HepG2 (cell line): ENCODE data around the gene SIX4. TPM values are rescaled to one million over a fixed set of nuclear protein-coding genes. Genes with fewer than 3 reads are reported as not detected.

ENCODE experiments used
- ATF7-NPFF ChIP-seq: sonication (generic); formaldehyde crosslinking; IDR thresholded peaks from 2 replicates; pipeline ENCODE4 v1.8.1; 2023; ENCODE audit warnings: mild to moderate bottlenecking, low read depth, missing genetic modification reagents, moderate library complexity
- CBX2 ChIP-seq, 2 experiments: fragments of 200-600 bp in 1 of 2; sonication (generic); formaldehyde crosslinking in 1 of 2; IDR thresholded peaks; 2 replicates each; pipeline versions ENCODE4 v1.7.0 to v1.8.1; 2018 to 2022; ENCODE audit warnings: low read depth in 2 of 2, low read length in 1 of 2, mild to moderate bottlenecking in 1 of 2, missing genetic modification reagents in 1 of 2
- FOXO1 ChIP-seq: sonication (generic); formaldehyde crosslinking; IDR thresholded peaks from 2 replicates; pipeline ENCODE4 v1.4.0; 2020; ENCODE audit warnings: missing genetic modification reagents
- GATAD2A ChIP-seq: IDR thresholded peaks from 2 replicates; pipeline ENCODE4 v1.6.1; 2016
- HDAC2 ChIP-seq: sonication (generic); formaldehyde crosslinking; IDR thresholded peaks from 2 replicates; pipeline ENCODE4 v1.4.0; 2020; ENCODE audit warnings: missing genetic modification reagents
- NCOA2 ChIP-seq: sonication (generic); formaldehyde crosslinking; IDR thresholded peaks from 2 replicates; pipeline ENCODE4 v1.8.0; 2022; ENCODE audit warnings: inconsistent platforms
- NCOR1 ChIP-seq: fragments of 200-600 bp; sonication (generic); IDR thresholded peaks from 2 replicates; pipeline ENCODE4 v1.7.0; 2017; ENCODE audit warnings: antibody characterized with exemption, low read length, borderline replicate concordance
- RARA ChIP-seq: IDR thresholded peaks from 2 replicates; pipeline ENCODE4 v1.6.1; 2016; ENCODE audit warnings: missing genetic modification reagents, missing compliant biosample characterization
- RXRB ChIP-seq: IDR thresholded peaks from 2 replicates; pipeline ENCODE4 v1.6.1; 2016; ENCODE audit warnings: borderline replicate concordance, missing genetic modification reagents, missing compliant biosample characterization
- SAP130 ChIP-seq: IDR thresholded peaks from 2 replicates; pipeline ENCODE4 v1.6.1; 2016; ENCODE audit warnings: low read depth
- STAG1 ChIP-seq: sonication (generic); formaldehyde crosslinking; IDR thresholded peaks from 2 replicates; pipeline ENCODE4 v1.4.0; 2020; ENCODE audit warnings: missing genetic modification reagents
- XBP1 ChIP-seq: sonication (generic); formaldehyde crosslinking; IDR thresholded peaks from 2 replicates; pipeline ENCODE4 v1.5.0; 2020; ENCODE audit warnings: missing genetic modification reagents
- ZFP41 ChIP-seq: sonication (generic); formaldehyde crosslinking; IDR thresholded peaks from 2 replicates; pipeline ENCODE4 v1.4.0; 2020; ENCODE audit warnings: mild to moderate bottlenecking, missing genetic modification reagents, borderline replicate concordance
- ZNF224 ChIP-seq: sonication (generic); formaldehyde crosslinking; IDR thresholded peaks from 2 replicates; pipeline ENCODE4 v1.5.0; 2020; ENCODE audit warnings: mild to moderate bottlenecking, missing genetic modification reagents
- ZNF234 ChIP-seq: sonication (generic); formaldehyde crosslinking; conservative IDR thresholded peaks from 2 replicates; pipeline ENCODE4 v1.5.1; 2020; ENCODE audit warnings: mild to moderate bottlenecking, missing genetic modification reagents
- ZNF282 ChIP-seq: fragments of 450-650 bp; IDR thresholded peaks from 2 replicates; pipeline ENCODE4 v1.6.1; 2018; ENCODE audit not compliant: partially characterized antibody
- ZNF670 ChIP-seq: sonication (generic); formaldehyde crosslinking; IDR thresholded peaks from 2 replicates; pipeline ENCODE4 v1.8.0; 2022; ENCODE audit warnings: mild to moderate bottlenecking, missing genetic modification reagents, borderline replicate concordance
- ZNF747 ChIP-seq: sonication (generic); formaldehyde crosslinking; IDR thresholded peaks from 2 replicates; pipeline ENCODE4 v1.8.1; 2023; ENCODE audit warnings: missing genetic modification reagents, mild to moderate bottlenecking, borderline replicate concordance
- ZNF776 ChIP-seq: sonication (generic); formaldehyde crosslinking; IDR thresholded peaks from 2 replicates; pipeline ENCODE4 v1.4.0; 2020; ENCODE audit warnings: mild to moderate bottlenecking, missing genetic modification reagents
- ZNF777 ChIP-seq: sonication (generic); formaldehyde crosslinking; IDR thresholded peaks from 2 replicates; pipeline ENCODE4 v1.4.0; 2020; ENCODE audit warnings: missing genetic modification reagents
- polyA plus RNA-seq, 8 experiments: library from polyadenylated mRNA; depleted of rRNA in 3 of 8; stranded (reverse) in 7 of 8; unstranded in 1 of 8; fragments of >200 nt; fragmentation: Illumina TruSeq in 4 of 8; extraction: Trizol in 4 of 8; gene quantifications; 2 replicates each; pipeline versions ENCODE4 v1.2.1 to v1.2.3, GENCODE V29; 2011 to 2016; ENCODE audit warnings: low read depth in 4 of 8, missing spikeins in 1 of 8, mixed read lengths in 1 of 8; ENCODE audit not compliant: insufficient read depth in 1 of 8
- total RNA-seq, 5 experiments: library from RNA; depleted of rRNA; stranded (reverse); fragments of >200 nt; fragmentation: Illumina TruSeq; extraction: Trizol; gene quantifications; 2 replicates each; pipeline ENCODE4 v1.2.3, GENCODE V29; 2016; ENCODE audit warnings: low read depth in 1 of 5
- TF ChIP-seq, protein P1 (sequence below): sonication (generic); formaldehyde crosslinking; IDR thresholded peaks from 2 replicates; pipeline ENCODE4 v1.5.1; 2020; ENCODE audit warnings: missing genetic modification reagents, mild to moderate bottlenecking, borderline replicate concordance
- TF ChIP-seq, protein P2 (sequence below): sonication (generic); formaldehyde crosslinking; IDR thresholded peaks from 2 replicates; pipeline ENCODE4 v1.5.0; 2020; ENCODE audit warnings: mild to moderate bottlenecking, missing genetic modification reagents

The SIX4 gene
- total and polyA plus RNA-seq, 2 of the 13 experiments (the other 11 are each of a cell fraction or from before 2014, with no cell fraction given): 5.0 to 6.0 TPM

DNA sequence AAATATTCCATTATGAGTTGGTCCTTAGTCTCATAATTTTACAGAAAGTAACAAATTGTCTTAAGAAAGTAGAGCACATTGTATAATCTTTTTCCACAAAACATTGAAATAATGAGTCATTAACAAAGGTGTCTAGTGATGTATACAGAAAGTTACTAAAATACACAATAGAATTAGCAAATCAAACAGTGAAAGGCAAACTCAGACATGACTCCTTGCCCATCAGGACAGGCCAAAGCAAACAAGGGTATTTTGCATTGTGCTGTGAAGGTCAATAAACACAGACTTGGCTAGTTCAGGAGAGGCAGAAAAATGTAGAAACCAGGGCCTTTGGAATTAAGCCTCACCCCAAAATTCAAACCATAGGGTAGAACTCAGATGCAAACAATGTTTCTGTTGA, 37.3 kb downstream of the SIX4 start (continued):
- TF ChIP-seq, protein P1, sequence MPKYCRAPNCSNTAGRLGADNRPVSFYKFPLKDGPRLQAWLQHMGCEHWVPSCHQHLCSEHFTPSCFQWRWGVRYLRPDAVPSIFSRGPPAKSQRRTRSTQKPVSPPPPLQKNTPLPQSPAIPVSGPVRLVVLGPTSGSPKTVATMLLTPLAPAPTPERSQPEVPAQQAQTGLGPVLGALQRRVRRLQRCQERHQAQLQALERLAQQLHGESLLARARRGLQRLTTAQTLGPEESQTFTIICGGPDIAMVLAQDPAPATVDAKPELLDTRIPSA: no peak
- peak; percentile 61; the same call in 1 of the 2 replicates for TF ChIP-seq FOXO1
- TF ChIP-seq ZNF224 (CRISPR knock-in tag): no peak
- no peak for TF ChIP-seq ZNF776 (CRISPR knock-in tag)
- TF ChIP-seq STAG1 (CRISPR knock-in tag): no peak
- peak; percentile 59; the same call in 1 of the 2 replicates for TF ChIP-seq HDAC2 (CRISPR knock-in tag)
- no peak for TF ChIP-seq ZNF777 (CRISPR knock-in tag)
- no peak for TF ChIP-seq ZNF282
- TF ChIP-seq, protein P2, sequence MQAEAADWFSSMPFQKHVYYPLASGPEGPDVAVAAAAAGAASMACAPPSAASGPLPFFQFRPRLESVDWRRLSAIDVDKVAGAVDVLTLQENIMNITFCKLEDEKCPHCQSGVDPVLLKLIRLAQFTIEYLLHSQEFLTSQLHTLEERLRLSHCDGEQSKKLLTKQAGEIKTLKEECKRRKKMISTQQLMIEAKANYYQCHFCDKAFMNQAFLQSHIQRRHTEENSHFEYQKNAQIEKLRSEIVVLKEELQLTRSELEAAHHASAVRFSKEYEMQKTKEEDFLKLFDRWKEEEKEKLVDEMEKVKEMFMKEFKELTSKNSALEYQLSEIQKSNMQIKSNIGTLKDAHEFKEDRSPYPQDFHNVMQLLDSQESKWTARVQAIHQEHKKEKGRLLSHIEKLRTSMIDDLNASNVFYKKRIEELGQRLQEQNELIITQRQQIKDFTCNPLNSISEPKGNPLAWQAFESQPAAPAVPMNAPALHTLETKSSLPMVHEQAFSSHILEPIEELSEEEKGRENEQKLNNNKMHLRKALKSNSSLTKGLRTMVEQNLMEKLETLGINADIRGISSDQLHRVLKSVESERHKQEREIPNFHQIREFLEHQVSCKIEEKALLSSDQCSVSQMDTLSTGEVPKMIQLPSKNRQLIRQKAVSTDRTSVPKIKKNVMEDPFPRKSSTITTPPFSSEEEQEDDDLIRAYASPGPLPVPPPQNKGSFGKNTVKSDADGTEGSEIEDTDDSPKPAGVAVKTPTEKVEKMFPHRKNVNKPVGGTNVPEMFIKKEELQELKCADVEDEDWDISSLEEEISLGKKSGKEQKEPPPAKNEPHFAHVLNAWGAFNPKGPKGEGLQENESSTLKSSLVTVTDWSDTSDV (CRISPR knock-in tag): no peak
- TF ChIP-seq ZNF670: no peak
- TF ChIP-seq SAP130 (CRISPR knock-in tag): peak; percentile 49; the same call in 1 of the 2 replicates
- TF ChIP-seq NCOR1: no peak
- TF ChIP-seq ATF7-NPFF: no peak
- TF ChIP-seq ZFP41: no peak
- peak; percentile 62 for TF ChIP-seq RXRB (CRISPR knock-in tag)
- TF ChIP-seq XBP1 (CRISPR knock-in tag): no peak
- no peak for TF ChIP-seq ZNF747
- peak; percentile 83 for TF ChIP-seq RARA (CRISPR knock-in tag)
- no peak for TF ChIP-seq ZNF234 (CRISPR knock-in tag)
- TF ChIP-seq NCOA2 (CRISPR knock-in tag): peak; percentile 58
- peak; percentile 52 for TF ChIP-seq GATAD2A
- no peak for TF ChIP-seq CBX2 (IDR thresholded peaks at IDR 0.05; ENCODE audit: low read depth, low read length)
- no peak for TF ChIP-seq CBX2 (CRISPR knock-in tag; IDR thresholded peaks at IDR 0.05; ENCODE audit: low read depth)
